Trophoblast cell (in vitro differentiated cells and primary cell): ENCODE results near the gene C18orf32.

Source experiments
- DNase-seq, 2 donors: peaks; one replicate each; pipeline ENCODE4 v3.0.0-alpha.2; 2016
- H2AFZ ChIP-seq: 2 replicates; pipeline ENCODE4 v1.6.1; 2013; ENCODE audit warnings: low read length, moderate library complexity, mild to moderate bottlenecking; ENCODE audit not compliant: insufficient read depth, poor library complexity
- H2AK5ac ChIP-seq: 2 replicates; pipeline ENCODE4 v1.6.1; 2013; ENCODE audit warnings: mild to moderate bottlenecking, low read length
- H2BK120ac ChIP-seq: 2 replicates; pipeline ENCODE4 v1.6.1; 2013; ENCODE audit warnings: low read length, mild to moderate bottlenecking, moderate library complexity; ENCODE audit not compliant: insufficient read depth, poor library complexity
- H2BK12ac ChIP-seq: 2 replicates; pipeline ENCODE4 v1.6.1; 2013; ENCODE audit warnings: mild to moderate bottlenecking, low read length, moderate library complexity
- H2BK5ac ChIP-seq: 2 replicates; pipeline ENCODE4 v1.6.1; 2013; ENCODE audit warnings: low read length, low read depth, moderate library complexity, mild to moderate bottlenecking; ENCODE audit not compliant: poor library complexity
- H3K14ac ChIP-seq: 2 replicates; pipeline ENCODE4 v1.6.1; 2013; ENCODE audit warnings: mild to moderate bottlenecking, low read length
- H3K18ac ChIP-seq: 2 replicates; pipeline ENCODE4 v1.6.1; 2013; ENCODE audit warnings: mild to moderate bottlenecking, low read length
- H3K23ac ChIP-seq: 2 replicates; pipeline ENCODE4 v1.6.1; 2013; ENCODE audit warnings: low read length
- H3K27ac ChIP-seq: 2 replicates; pipeline ENCODE4 v1.5.1; 2013; ENCODE audit warnings: low read depth, mild to moderate bottlenecking, inconsistent platforms, low read length, moderate library complexity
- H3K27me3 ChIP-seq: 2 replicates; pipeline ENCODE4 v1.6.1; 2013; ENCODE audit warnings: inconsistent platforms, mild to moderate bottlenecking, low read length, moderate library complexity; ENCODE audit not compliant: insufficient read depth
- H3K36me3 ChIP-seq, 2 experiments: 1 replicate in 1 of 2; 2 replicates in 1 of 2; pipeline ENCODE4 v1.6.1; 2013; ENCODE audit warnings: low read length in 2 of 2, mild to moderate bottlenecking in 2 of 2, moderate library complexity in 1 of 2; ENCODE audit not compliant: insufficient read depth in 2 of 2, control insufficient read depth in 1 of 2
- H3K4ac ChIP-seq: 2 replicates; pipeline ENCODE4 v1.6.1; 2013; ENCODE audit warnings: low read depth, mild to moderate bottlenecking, low read length, moderate library complexity
- H3K4me1 ChIP-seq, 2 experiments: 1 replicate in 1 of 2; 2 replicates in 1 of 2; pipeline ENCODE4 v1.6.1; 2013; ENCODE audit warnings: low read length in 2 of 2, mild to moderate bottlenecking in 2 of 2, moderate library complexity in 1 of 2; ENCODE audit not compliant: insufficient read depth in 2 of 2, control insufficient read depth in 1 of 2
- H3K4me2 ChIP-seq: 2 replicates; pipeline ENCODE4 v1.6.1; 2013; ENCODE audit warnings: inconsistent platforms, mild to moderate bottlenecking, low read length, moderate library complexity
- H3K4me3 ChIP-seq: 2 replicates; pipeline ENCODE4 v1.5.1; 2013; ENCODE audit warnings: mild to moderate bottlenecking, low read depth, low read length, inconsistent platforms
- H3K79me1 ChIP-seq: one replicate; pipeline ENCODE4 v1.6.1; 2013; ENCODE audit warnings: low read length
- H3K79me2 ChIP-seq: 2 replicates; pipeline ENCODE4 v1.6.1; 2013; ENCODE audit warnings: low read length, mild to moderate bottlenecking; ENCODE audit not compliant: control insufficient read depth, insufficient read depth, poor library complexity
- H3K9ac ChIP-seq: 2 replicates; pipeline ENCODE4 v1.6.1; 2013; ENCODE audit warnings: mild to moderate bottlenecking, low read length
- H3K9me3 ChIP-seq: 2 replicates; pipeline ENCODE4 v1.6.1; 2013; ENCODE audit warnings: low read depth, mild to moderate bottlenecking, control low read depth, inconsistent platforms, low read length; ENCODE audit not compliant: insufficient read depth
- H4K12ac ChIP-seq: 2 replicates; pipeline ENCODE4 v1.6.1; 2013; ENCODE audit warnings: low read depth, mild to moderate bottlenecking, low read length, moderate library complexity
- H4K8ac ChIP-seq: 2 replicates; pipeline ENCODE4 v1.6.1; 2013; ENCODE audit warnings: low read depth, mild to moderate bottlenecking, low read length, moderate library complexity
- H4K91ac ChIP-seq: one replicate; pipeline ENCODE4 v1.6.1; 2013; ENCODE audit warnings: low read depth, mild to moderate bottlenecking, low read length, moderate library complexity
- WGBS: extraction: QIAGEN DNeasy Blood & Tissue Kit; methylation state at CpG from one replicate; pipeline ENCODE4 v1.1.7; 2013; ENCODE audit warnings: missing lambda C conversion rate; ENCODE audit not compliant: insufficient read length, insufficient coverage; ENCODE audit errors: extremely low coverage; 5-methylcytosine and 5-hydroxymethylcytosine counted together

Gene C18orf32

DNA sequence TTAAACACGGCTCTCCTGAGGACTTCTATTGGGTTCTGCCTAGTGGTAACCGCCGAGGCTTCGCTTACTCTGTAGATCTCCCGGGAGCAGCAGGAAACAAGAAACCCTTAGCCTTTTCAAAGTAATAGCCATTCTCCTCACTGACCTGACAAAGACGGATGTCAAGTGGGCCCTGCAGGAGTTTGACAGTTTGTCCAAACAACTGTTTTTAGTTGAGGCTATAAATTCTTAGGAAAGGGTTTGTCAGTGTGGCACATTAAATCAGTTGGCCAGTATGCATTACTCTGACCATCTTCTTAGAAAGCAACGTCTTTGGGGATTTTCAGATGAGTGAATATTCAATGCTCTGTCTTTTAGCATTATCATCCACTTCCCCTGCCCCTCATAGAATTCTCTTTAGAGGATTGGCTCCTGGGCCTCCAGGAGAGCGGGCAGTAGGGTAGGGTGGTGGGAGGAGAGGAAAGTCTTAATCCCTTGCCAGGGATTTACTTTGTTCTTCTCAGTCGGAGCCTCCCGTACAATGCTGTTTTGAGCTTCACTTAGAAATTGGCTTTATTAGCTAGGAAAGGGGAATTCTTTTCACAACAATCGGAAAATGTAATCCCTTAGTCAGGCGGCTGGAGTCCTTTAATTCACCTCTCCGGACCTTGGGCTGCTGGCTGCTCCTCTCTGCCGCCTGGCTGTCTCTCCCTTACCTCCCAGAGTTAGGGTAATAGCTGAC is 13.3 kb upstream of the C18orf32 start:
- H3K4me2 ChIP-seq = no peak overlapping the region
- H3K27ac ChIP-seq = no peak overlapping the region
- no peaks in the 10 kb centered on the region for H3K36me3 ChIP-seq
- H4K8ac ChIP-seq = no peak overlapping the region
- no peak overlapping the region for H2BK12ac ChIP-seq
- no peak overlapping the region for H2AFZ ChIP-seq
- no CpG with 5 or more reads among the region's 14 CpGs for WGBS
- H4K12ac ChIP-seq = no peak overlapping the region
- H3K9ac ChIP-seq = no peak overlapping the region
- no peak overlapping the region for H2AK5ac ChIP-seq
- no peaks in the 10 kb centered on the region for H3K9me3 ChIP-seq
- no peak overlapping the region for H3K23ac ChIP-seq
- peak in 1 of 2 donors; percentile 20 for DNase-seq
- no peak overlapping the region for H3K4ac ChIP-seq
- H3K4me1 ChIP-seq = no peaks in the 10 kb centered on the region
- no peak overlapping the region for H2BK5ac ChIP-seq
- H3K27me3 ChIP-seq = no peaks in the 10 kb centered on the region
- H3K79me1 ChIP-seq = no peaks in the 10 kb centered on the region
- H2BK120ac ChIP-seq = no peak overlapping the region
- H3K14ac ChIP-seq = no peak overlapping the region
- no peak overlapping the region for H4K91ac ChIP-seq
- H3K79me2 ChIP-seq = no peaks in the 10 kb centered on the region
- H3K4me3 ChIP-seq = no peak overlapping the region
- no peak overlapping the region for H3K18ac ChIP-seq

DNA sequence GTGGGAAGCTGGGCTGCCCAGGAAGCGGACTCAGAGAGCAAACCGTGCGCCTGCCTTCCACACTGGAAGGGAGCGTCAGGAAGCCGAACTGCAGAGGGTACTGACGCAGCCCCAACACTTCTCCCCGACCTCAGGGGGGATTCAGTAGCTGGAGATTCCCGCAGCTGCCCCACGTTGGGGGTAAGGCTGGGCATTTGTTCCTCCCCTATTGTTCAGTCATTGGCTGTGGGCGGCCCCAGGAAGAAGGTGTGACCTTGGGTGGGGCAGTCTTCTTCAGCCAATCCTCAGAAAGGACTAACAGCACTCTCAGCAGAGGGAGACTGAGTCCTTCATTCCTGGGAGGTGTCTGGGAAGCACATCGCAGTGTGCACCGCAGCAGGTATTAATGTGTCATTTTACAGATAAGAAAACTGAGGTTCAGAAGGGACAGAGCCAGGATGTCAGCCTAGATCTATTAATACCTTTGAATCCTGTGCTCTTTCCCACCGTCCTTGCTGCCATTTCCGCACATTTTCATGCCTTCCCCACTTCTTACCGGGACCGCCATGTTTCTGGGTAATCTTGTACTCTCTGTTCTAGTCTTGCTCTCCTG is 12.1 kb upstream of the C18orf32 start:
- H2BK5ac ChIP-seq = no peak overlapping the region
- no peak overlapping the region for H3K4me3 ChIP-seq
- no peak overlapping the region for H3K27ac ChIP-seq
- no peaks in the 10 kb centered on the region for H3K79me2 ChIP-seq
- H4K91ac ChIP-seq = no peak overlapping the region
- peak in 1 of 2 donors; percentile 65 for DNase-seq
- no peak overlapping the region for H4K8ac ChIP-seq
- no peak overlapping the region for H3K4ac ChIP-seq
- H3K79me1 ChIP-seq = no peaks in the 10 kb centered on the region
- H2BK120ac ChIP-seq = no peak overlapping the region
- no peak overlapping the region for H3K23ac ChIP-seq
- no peak overlapping the region for H3K4me2 ChIP-seq
- H3K9ac ChIP-seq = no peak overlapping the region
- no peaks in the 10 kb centered on the region for H3K27me3 ChIP-seq
- no peak overlapping the region for H2AK5ac ChIP-seq
- no peak overlapping the region for H2BK12ac ChIP-seq
- no CpG with 5 or more reads among the region's 16 CpGs for WGBS
- no peaks in the 10 kb centered on the region for H3K9me3 ChIP-seq
- no peak overlapping the region for H3K14ac ChIP-seq
- H3K18ac ChIP-seq = no peak overlapping the region
- H2AFZ ChIP-seq = no peak overlapping the region
- no peak overlapping the region for H4K12ac ChIP-seq
- H3K4me1 ChIP-seq = no peaks in the 10 kb centered on the region
- H3K36me3 ChIP-seq = no peaks in the 10 kb centered on the region

DNA sequence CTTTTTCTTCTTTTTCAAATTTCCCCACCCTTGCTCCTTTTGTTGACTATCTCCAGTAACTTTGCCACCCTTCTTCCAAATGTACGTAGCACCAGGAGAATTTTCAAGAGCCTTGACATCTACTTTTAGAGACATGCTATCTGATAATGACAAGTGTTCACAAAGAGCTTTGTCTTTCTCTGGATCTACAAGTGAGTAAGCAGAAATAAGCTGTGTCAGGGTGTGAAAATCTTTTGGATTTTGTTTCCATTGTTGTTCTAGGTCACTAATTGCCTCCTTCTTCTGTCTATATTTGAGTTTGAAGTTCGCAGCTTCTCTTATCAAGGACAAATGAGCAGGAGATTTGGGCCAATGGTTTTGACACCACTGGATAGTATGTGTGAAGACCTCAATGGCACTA is 8.4 kb upstream of the C18orf32 start:
- Histone ChIP-seq H4K12ac (no peak overlapping the region), H4K91ac (no peak overlapping the region), H3K9ac (no peak overlapping the region), H3K79me2 (peaks cover 7% of the 10 kb centered on the region), H3K14ac (no peak overlapping the region), H2AK5ac (no peak overlapping the region), H3K4ac (no peak overlapping the region), H3K4me1 (no peaks in the 10 kb centered on the region), H2AFZ (no peak overlapping the region), H3K36me3 (peaks cover 0 to 3% of the 10 kb centered on the region in 2 experiments), H2BK120ac (no peak overlapping the region), H2BK5ac (no peak overlapping the region), H3K27me3 (no peaks in the 10 kb centered on the region), H3K79me1 (peaks cover 7% of the 10 kb centered on the region), H3K18ac (no peak overlapping the region), H3K23ac (no peak overlapping the region), H4K8ac (no peak overlapping the region), H2BK12ac (no peak overlapping the region), H3K4me2 (no peak overlapping the region), H3K9me3 (no peaks in the 10 kb centered on the region), H3K27ac (no peak overlapping the region), H3K4me3 (no peak overlapping the region)
- no peak for DNase-seq
- WGBS = no CpG with 5 or more reads among the region's 2 CpGs

DNA sequence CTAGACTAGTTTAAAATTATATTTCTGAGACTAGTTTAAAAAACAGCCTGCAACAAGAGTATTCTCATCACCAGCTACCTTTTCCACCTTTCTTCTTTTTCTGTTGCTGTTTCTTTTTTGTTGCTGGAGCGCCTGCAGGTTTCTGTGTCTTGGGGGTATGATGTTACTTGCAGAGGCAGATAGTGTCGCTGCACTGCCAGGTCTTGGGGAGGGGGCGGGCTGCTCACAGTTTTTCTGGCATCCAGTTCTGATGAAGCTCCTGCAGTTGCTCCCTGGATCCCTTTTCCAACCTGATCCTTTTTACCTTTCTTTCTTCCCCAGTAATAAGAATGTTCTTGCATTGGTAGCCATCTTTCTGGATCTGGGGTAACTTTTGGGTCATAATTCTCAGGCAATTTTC is 8.0 kb upstream of the C18orf32 start:
- H3K9ac ChIP-seq = no peak overlapping the region
- no peak overlapping the region for H4K91ac ChIP-seq
- H3K9me3 ChIP-seq = no peaks in the 10 kb centered on the region
- WGBS = no CpG with 5 or more reads among the region's 3 CpGs
- H4K8ac ChIP-seq = no peak overlapping the region
- no peak overlapping the region for H2BK120ac ChIP-seq
- no peak overlapping the region for H3K14ac ChIP-seq
- no peak for DNase-seq
- no peaks in the 10 kb centered on the region for H3K27me3 ChIP-seq
- no peak overlapping the region for H3K4me2 ChIP-seq
- H4K12ac ChIP-seq = no peak overlapping the region
- H3K4ac ChIP-seq = no peak overlapping the region
- no peak overlapping the region for H2AK5ac ChIP-seq
- H3K36me3 ChIP-seq = peaks cover 0 to 5% of the 10 kb centered on the region in 2 experiments
- H3K4me1 ChIP-seq = no peaks in the 10 kb centered on the region
- H3K79me2 ChIP-seq = peaks cover 7% of the 10 kb centered on the region
- no peak overlapping the region for H2BK5ac ChIP-seq
- no peak overlapping the region for H3K27ac ChIP-seq
- H3K23ac ChIP-seq = no peak overlapping the region
- no peak overlapping the region for H3K4me3 ChIP-seq
- H3K79me1 ChIP-seq = peaks cover 7% of the 10 kb centered on the region
- no peak overlapping the region for H3K18ac ChIP-seq
- no peak overlapping the region for H2AFZ ChIP-seq
- H2BK12ac ChIP-seq = no peak overlapping the region
